GM23338 (cell line): Measurements from ENCODE around the gene UNC79.

Experiments
- CREB1 ChIP-seq: fragments of 250-450 bp; sonication (Bioruptor Pico); IDR thresholded peaks from 2 replicates; pipeline ENCODE4 v1.5.0; 2020; ENCODE audit warnings: low read depth, mild to moderate bottlenecking, moderate library complexity
- CTCF ChIP-seq, 2 experiments: fragments of 200-600 bp in 1 of 2; sonication (generic) in 1 of 2; conservative IDR thresholded peaks; 2 replicates each; pipeline versions ENCODE4 v1.5.1 to v1.6.1; 2016 to 2017; ENCODE audit warnings: antibody characterized with exemption in 2 of 2, low read depth in 2 of 2, mild to moderate bottlenecking in 2 of 2, moderate library complexity in 1 of 2
- ETS1 ChIP-seq: IDR thresholded peaks from 2 replicates; pipeline ENCODE4 v1.6.1; 2016; ENCODE audit warnings: antibody characterized with exemption
- EZH2 ChIP-seq: fragments of 200-600 bp; sonication (generic); IDR thresholded peaks from one replicate; pipeline ENCODE4 v1.8.0; 2017; ENCODE audit warnings: antibody characterized with exemption, mild to moderate bottlenecking, low read depth; ENCODE audit not compliant: unreplicated experiment
- EZH2phosphoT487 ChIP-seq: fragments of 200-600 bp; sonication (generic); IDR thresholded peaks from one replicate; pipeline ENCODE4 v1.8.1; 2018; ENCODE audit warnings: antibody characterized with exemption; ENCODE audit not compliant: unreplicated experiment
- JUNB ChIP-seq: IDR thresholded peaks from one replicate; pipeline ENCODE4 v1.6.1; 2016; ENCODE audit warnings: antibody characterized with exemption; ENCODE audit not compliant: unreplicated experiment
- NANOG ChIP-seq: IDR thresholded peaks from 2 replicates; pipeline ENCODE4 v1.6.1; 2016; ENCODE audit warnings: antibody characterized with exemption, borderline replicate concordance
- POLR2AphosphoS5 ChIP-seq: IDR thresholded peaks from 2 replicates; pipeline ENCODE4 v1.6.1; 2016; ENCODE audit warnings: antibody characterized with exemption, low read depth
- REST ChIP-seq: IDR thresholded peaks from one replicate; pipeline ENCODE4 v1.6.1; 2018; ENCODE audit warnings: antibody characterized with exemption; ENCODE audit not compliant: unreplicated experiment
- STAT1 ChIP-seq: IDR thresholded peaks from one replicate; pipeline ENCODE4 v1.6.1; 2016; ENCODE audit warnings: antibody characterized with exemption; ENCODE audit not compliant: unreplicated experiment
- ZNF114 ChIP-seq: fragments of 250-450 bp; sonication (Bioruptor Pico); IDR thresholded peaks from 2 replicates; pipeline ENCODE4 v1.5.0; 2020; ENCODE audit warnings: mild to moderate bottlenecking, moderate library complexity
- ZNF331 ChIP-seq: fragments of 250-450 bp; sonication (Bioruptor Pico); IDR thresholded peaks from 2 replicates; pipeline ENCODE4 v1.5.0; 2020; ENCODE audit warnings: low read depth, mild to moderate bottlenecking, moderate library complexity

GRCh38 chr14:93654599-93654998 lies 223.9 kb downstream of the UNC79 start:
- TF ChIP-seq CTCF (conservative IDR thresholded peaks at IDR 0.05; ENCODE audit: low read depth in 2 of 2) (no peak), JUNB (no peak), EZH2 (no peak), REST (no peak), EZH2phosphoT487 (no peak), POLR2AphosphoS5 (no peak), CREB1 (no peak), ZNF114 (CRISPR knock-in tag) (no peak), ZNF331 (no peak), ETS1 (no peak), NANOG (no peak), STAT1 (no peak)
